ENCODE results near the gene IFITM10. TPM values are rescaled to one million over a fixed set of nuclear protein-coding genes. Genes with fewer than 3 reads are reported as not detected.

Gene IFITM10
- total and polyA plus RNA-seq, 2 experiments from 2014 or later, result 0.89 to 1.4 TPM

DNA sequence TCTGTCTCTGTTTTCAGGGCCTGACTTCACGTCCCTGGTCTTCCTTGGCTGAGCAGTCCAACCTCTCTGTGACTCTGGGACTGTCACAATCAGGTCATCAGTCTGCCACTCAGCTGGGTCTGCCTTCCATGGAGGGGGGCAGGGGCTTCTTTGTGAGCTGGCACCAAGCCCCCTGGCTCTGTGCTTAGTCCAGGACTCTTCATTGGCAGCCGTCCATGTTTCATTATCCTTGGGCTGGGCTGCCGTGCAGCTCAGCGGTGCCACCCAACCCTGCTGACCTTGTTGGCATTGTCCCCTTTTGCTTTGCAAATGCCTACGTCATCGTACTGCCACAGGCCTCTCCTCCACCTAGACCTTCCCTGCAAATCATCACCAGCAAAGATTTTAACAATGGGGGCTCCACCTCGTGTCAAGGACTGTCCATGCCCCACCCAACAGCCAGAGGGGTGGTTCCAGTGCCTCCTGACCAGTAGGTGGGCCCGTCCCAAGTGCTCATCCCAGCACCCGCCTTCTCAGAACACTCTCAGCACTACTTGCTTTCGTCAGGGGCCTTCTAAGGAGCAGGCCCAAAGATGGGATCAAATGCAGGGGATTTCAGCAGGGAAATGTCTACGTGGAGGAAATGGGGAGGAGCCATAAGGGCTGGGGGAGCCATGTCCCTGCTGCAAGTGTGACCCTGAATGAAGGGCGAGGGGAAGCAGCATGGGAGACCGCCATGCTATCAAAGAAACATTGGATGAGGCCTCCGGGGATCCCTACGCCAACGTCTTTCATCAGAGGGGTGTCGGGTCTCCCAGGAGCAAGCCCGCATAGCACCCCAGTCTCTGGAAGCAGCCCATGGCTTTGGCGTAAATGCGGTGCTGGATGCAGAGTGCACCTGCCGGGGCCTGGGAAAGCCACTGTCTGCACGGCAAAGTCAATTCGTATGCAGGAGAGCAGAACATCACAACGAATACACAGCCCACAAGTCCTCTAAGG, 35.2 kb downstream of the IFITM10 start:
- Histone ChIP-seq H3K4me1 (ENCODE audit: insufficient read depth) (no peaks in the 10 kb centered on the region), H3K4me3 (no peak overlapping the region), H3K79me2 (no peaks in the 10 kb centered on the region), H3K9me2 (replicated peaks; ENCODE audit: insufficient read depth) (no peaks in the 10 kb centered on the region), H3K36me3 (replicated peaks; ENCODE audit: insufficient read depth, low read depth) (no peaks in the 10 kb centered on the region), H3K4me2 (no peak overlapping the region), H2AFZ (no peak overlapping the region), H3K27me3 (no peaks in the 10 kb centered on the region), H3K9me3 (ENCODE audit: low read depth) (no peaks in the 10 kb centered on the region), H4K20me1 (ENCODE audit: insufficient read depth, poor library complexity, severe bottlenecking) (no peaks in the 10 kb centered on the region), H3K27ac (no peak overlapping the region)
- TF ChIP-seq EZH2phosphoT487 (IDR thresholded peaks at IDR 0.05; ENCODE audit: low read depth, severe bottlenecking, unreplicated experiment) (no peak), CTCF (IDR thresholded peaks at IDR 0.05; ENCODE audit: poor library complexity) (no peak), EZH2 (IDR thresholded peaks at IDR 0.05; ENCODE audit: borderline replicate concordance) (no peak)
- DNase-seq (ENCODE audit: low spot score), result no peak
- 91% methylated on average over 23 of the region's 24 CpGs for WGBS (ENCODE audit: low lambda C conversion rate, missing lambda C conversion rate)

- WGBS (ENCODE audit: low lambda C conversion rate, missing lambda C conversion rate), result 94% methylated on average over 10 of the region's 10 CpGs
- Histone ChIP-seq H3K4me3 (no peak overlapping the region), H3K4me1 (ENCODE audit: insufficient read depth) (peaks cover 7% of the 10 kb centered on the region), H3K27me3 (no peaks in the 10 kb centered on the region), H3K9me2 (replicated peaks; ENCODE audit: insufficient read depth) (no peaks in the 10 kb centered on the region), H2AFZ (no peak overlapping the region), H3K4me2 (no peak overlapping the region), H3K79me2 (no peaks in the 10 kb centered on the region), H3K36me3 (replicated peaks; ENCODE audit: insufficient read depth, low read depth) (no peaks in the 10 kb centered on the region), H3K27ac (no peak overlapping the region), H4K20me1 (ENCODE audit: insufficient read depth, poor library complexity, severe bottlenecking) (no peaks in the 10 kb centered on the region), H3K9me3 (ENCODE audit: low read depth) (no peaks in the 10 kb centered on the region)
- DNase-seq (ENCODE audit: low spot score), result no peak
- TF ChIP-seq EZH2phosphoT487 (IDR thresholded peaks at IDR 0.05; ENCODE audit: low read depth, severe bottlenecking, unreplicated experiment), result no peak
- TF ChIP-seq EZH2 (IDR thresholded peaks at IDR 0.05; ENCODE audit: borderline replicate concordance), result no peak
- no peak for TF ChIP-seq CTCF (IDR thresholded peaks at IDR 0.05; ENCODE audit: poor library complexity)
Observed at GRCh38 chr11:1708716-1709115, 41.7 kb downstream of the IFITM10 start.

GRCh38 chr11:1707751-1708150, 42.6 kb downstream of the IFITM10 start:
- no peaks in the 10 kb centered on the region for H3K27me3 ChIP-seq
- H3K27ac ChIP-seq, result no peak overlapping the region
- no peaks in the 10 kb centered on the region for H4K20me1 ChIP-seq (ENCODE audit: insufficient read depth, poor library complexity, severe bottlenecking)
- no peaks in the 10 kb centered on the region for H3K79me2 ChIP-seq
- 35% methylated on average over 4 of the region's 4 CpGs for WGBS (ENCODE audit: low lambda C conversion rate, missing lambda C conversion rate)
- H3K4me3 ChIP-seq, result no peak overlapping the region
- H3K9me3 ChIP-seq (ENCODE audit: low read depth), result no peaks in the 10 kb centered on the region
- TF ChIP-seq EZH2 (IDR thresholded peaks at IDR 0.05; ENCODE audit: borderline replicate concordance) (no peak), EZH2phosphoT487 (IDR thresholded peaks at IDR 0.05; ENCODE audit: low read depth, severe bottlenecking, unreplicated experiment) (no peak), CTCF (IDR thresholded peaks at IDR 0.05; ENCODE audit: poor library complexity) (no peak)
- H2AFZ ChIP-seq, result no peak overlapping the region
- no peaks in the 10 kb centered on the region for H3K36me3 ChIP-seq (replicated peaks; ENCODE audit: insufficient read depth, low read depth)
- no peaks in the 10 kb centered on the region for H3K9me2 ChIP-seq (replicated peaks; ENCODE audit: insufficient read depth)
- peaks cover 7% of the 10 kb centered on the region for H3K4me1 ChIP-seq (ENCODE audit: insufficient read depth)
- no peak overlapping the region for H3K4me2 ChIP-seq
- no peak for DNase-seq (ENCODE audit: low spot score)
